ENCODE results near the gene C1QB. TPM values are rescaled to one million over a fixed set of nuclear protein-coding genes. Genes with fewer than 3 reads are reported as not detected.

Gene C1QB
- total and polyA plus RNA-seq, 2 experiments from 2014 or later: not detected

- peaks cover 36% of the 10 kb centered on the region for H3K27me3 Mint-ChIP-seq (ENCODE audit: insufficient read depth, low read depth, poor library complexity)
- Histone ChIP-seq H3K4me3 (no peak overlapping the region), H4K20me1 (replicated peaks; ENCODE audit: insufficient read depth) (no peaks in the 10 kb centered on the region), H3K4me2 (no peak overlapping the region), H3K79me2 (replicated peaks; ENCODE audit: insufficient read depth) (no peaks in the 10 kb centered on the region), H2AFZ (no peak overlapping the region), H3F3A (replicated peaks; ENCODE audit: low read depth) (no peaks in the 10 kb centered on the region), H3K9me2 (ENCODE audit: insufficient read depth) (no peaks in the 10 kb centered on the region), H3K27ac (ENCODE audit: low read depth) (no peak overlapping the region), H3K4me1 (ENCODE audit: insufficient read depth) (no peaks in the 10 kb centered on the region; the same call in 1 of the 2 replicates), H3K27me3 (ENCODE audit: insufficient read depth) (peaks cover 29% of the 10 kb centered on the region), H3K36me3 (ENCODE audit: insufficient read depth) (no peaks in the 10 kb centered on the region)
- peak overlapping the region; percentile 69 for H3K4me3 Mint-ChIP-seq
- no peaks in the 10 kb centered on the region for H3K36me3 Mint-ChIP-seq (ENCODE audit: low read depth)
- H3K9me3 Mint-ChIP-seq: no peaks in the 10 kb centered on the region; the same call in 1 of the 3 replicates
- TF ChIP-seq EZH2 (IDR thresholded peaks at IDR 0.05; ENCODE audit: low read depth, unreplicated experiment) (no peak), ZNF331 (CRISPR knock-in tag; IDR thresholded peaks at IDR 0.05; ENCODE audit: low read depth) (no peak)
- TF ChIP-seq, protein P1, sequence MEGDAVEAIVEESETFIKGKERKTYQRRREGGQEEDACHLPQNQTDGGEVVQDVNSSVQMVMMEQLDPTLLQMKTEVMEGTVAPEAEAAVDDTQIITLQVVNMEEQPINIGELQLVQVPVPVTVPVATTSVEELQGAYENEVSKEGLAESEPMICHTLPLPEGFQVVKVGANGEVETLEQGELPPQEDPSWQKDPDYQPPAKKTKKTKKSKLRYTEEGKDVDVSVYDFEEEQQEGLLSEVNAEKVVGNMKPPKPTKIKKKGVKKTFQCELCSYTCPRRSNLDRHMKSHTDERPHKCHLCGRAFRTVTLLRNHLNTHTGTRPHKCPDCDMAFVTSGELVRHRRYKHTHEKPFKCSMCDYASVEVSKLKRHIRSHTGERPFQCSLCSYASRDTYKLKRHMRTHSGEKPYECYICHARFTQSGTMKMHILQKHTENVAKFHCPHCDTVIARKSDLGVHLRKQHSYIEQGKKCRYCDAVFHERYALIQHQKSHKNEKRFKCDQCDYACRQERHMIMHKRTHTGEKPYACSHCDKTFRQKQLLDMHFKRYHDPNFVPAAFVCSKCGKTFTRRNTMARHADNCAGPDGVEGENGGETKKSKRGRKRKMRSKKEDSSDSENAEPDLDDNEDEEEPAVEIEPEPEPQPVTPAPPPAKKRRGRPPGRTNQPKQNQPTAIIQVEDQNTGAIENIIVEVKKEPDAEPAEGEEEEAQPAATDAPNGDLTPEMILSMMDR (conservative IDR thresholded peaks at IDR 0.05; ENCODE audit: low read depth in 2 of 2): peak; percentile 58 to 67
- no peak overlapping the region for H3K27ac Mint-ChIP-seq
- peaks cover 6% of the 10 kb centered on the region for H3K4me1 Mint-ChIP-seq
- DNase-seq (ENCODE audit: low spot score) (peak; percentile 77), ATAC-seq (peak; percentile 56)
Measured at GRCh38 chr1:22709227-22709626, 56.2 kb downstream of the C1QB start.

- Mint-ChIP-seq H3K9me3 (no peaks in the 10 kb centered on the region; the same call in 1 of the 3 replicates), H3K4me1 (peaks cover 6% of the 10 kb centered on the region), H3K27ac (no peak overlapping the region), H3K36me3 (ENCODE audit: low read depth) (no peaks in the 10 kb centered on the region), H3K4me3 (peak overlapping the region; percentile 69), H3K27me3 (ENCODE audit: insufficient read depth, low read depth, poor library complexity) (peaks cover 34% of the 10 kb centered on the region)
- Histone ChIP-seq H4K20me1 (replicated peaks; ENCODE audit: insufficient read depth) (no peaks in the 10 kb centered on the region), H3F3A (replicated peaks; ENCODE audit: low read depth) (no peaks in the 10 kb centered on the region), H3K79me2 (replicated peaks; ENCODE audit: insufficient read depth) (no peaks in the 10 kb centered on the region), H3K4me1 (ENCODE audit: insufficient read depth) (no peaks in the 10 kb centered on the region; the same call in 1 of the 2 replicates), H3K4me2 (peak overlapping the region; percentile 78), H3K9me2 (ENCODE audit: insufficient read depth) (no peaks in the 10 kb centered on the region), H2AFZ (peak overlapping the region; percentile 91), H3K4me3 (peak overlapping the region; percentile 62), H3K36me3 (ENCODE audit: insufficient read depth) (no peaks in the 10 kb centered on the region), H3K27ac (ENCODE audit: low read depth) (no peak overlapping the region), H3K27me3 (ENCODE audit: insufficient read depth) (peaks cover 29% of the 10 kb centered on the region)
- DNase-seq (ENCODE audit: low spot score): peak; percentile 78
- TF ChIP-seq, protein P1 (conservative IDR thresholded peaks at IDR 0.05; ENCODE audit: low read depth in 2 of 2): no peak
- TF ChIP-seq EZH2 (IDR thresholded peaks at IDR 0.05; ENCODE audit: low read depth, unreplicated experiment): no peak
- TF ChIP-seq, protein P2, sequence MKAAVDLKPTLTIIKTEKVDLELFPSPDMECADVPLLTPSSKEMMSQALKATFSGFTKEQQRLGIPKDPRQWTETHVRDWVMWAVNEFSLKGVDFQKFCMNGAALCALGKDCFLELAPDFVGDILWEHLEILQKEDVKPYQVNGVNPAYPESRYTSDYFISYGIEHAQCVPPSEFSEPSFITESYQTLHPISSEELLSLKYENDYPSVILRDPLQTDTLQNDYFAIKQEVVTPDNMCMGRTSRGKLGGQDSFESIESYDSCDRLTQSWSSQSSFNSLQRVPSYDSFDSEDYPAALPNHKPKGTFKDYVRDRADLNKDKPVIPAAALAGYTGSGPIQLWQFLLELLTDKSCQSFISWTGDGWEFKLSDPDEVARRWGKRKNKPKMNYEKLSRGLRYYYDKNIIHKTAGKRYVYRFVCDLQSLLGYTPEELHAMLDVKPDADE (IDR thresholded peaks at IDR 0.05): no peak
- TF ChIP-seq ZNF331 (CRISPR knock-in tag; IDR thresholded peaks at IDR 0.05; ENCODE audit: low read depth): no peak
- no peak for TF ChIP-seq CREB1 (CRISPR knock-in tag; IDR thresholded peaks at IDR 0.05; ENCODE audit: low read depth)
- TF ChIP-seq NANOG (IDR thresholded peaks at IDR 0.05; ENCODE audit: borderline replicate concordance): no peak
- TF ChIP-seq POLR2AphosphoS5 (IDR thresholded peaks at IDR 0.05; ENCODE audit: low read depth): no peak
- ATAC-seq: peak; percentile 24
Measured at GRCh38 chr1:22709891-22710700, 57.1 kb downstream of the C1QB start.

All from GM23338 (cell line).